ENCODE data around the gene OSBPL2.

DNA sequence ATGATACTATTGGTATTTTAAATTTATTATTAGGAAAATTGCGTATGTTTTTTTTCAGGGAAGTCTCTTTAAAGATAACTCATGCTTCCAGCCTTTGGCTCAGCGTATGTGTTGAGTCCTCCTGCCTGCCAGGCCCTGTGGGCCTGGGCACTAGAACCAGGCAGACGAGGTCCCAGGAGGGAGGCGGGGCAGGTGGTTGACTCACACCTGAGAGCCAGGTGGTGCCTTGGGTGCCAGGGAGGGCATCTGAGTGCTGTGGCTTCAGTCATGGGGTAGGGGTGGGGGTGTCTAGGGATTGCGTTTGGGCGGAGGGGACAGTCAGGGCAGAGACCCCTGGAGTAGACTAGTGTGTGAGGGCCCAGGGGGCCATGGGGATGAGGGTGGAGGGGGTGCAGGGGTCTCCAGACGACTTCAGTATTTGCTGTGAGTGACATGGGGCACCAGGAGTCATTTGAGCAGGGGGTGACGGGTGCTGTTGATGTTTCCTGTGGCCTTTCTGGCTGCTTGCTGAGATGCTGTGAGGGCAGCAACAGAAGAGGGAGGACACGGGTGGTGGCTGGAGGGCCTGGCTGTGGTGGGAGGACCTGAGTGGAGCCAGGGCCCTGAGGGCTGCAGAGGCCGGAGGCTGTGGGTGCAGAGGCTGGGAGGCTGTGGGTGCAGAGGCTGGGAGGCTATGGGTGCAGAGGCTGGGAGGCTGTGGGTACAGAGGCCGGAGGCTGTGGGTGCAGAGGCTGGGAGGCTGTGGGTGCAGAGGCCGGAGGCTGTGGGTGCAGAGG is 49.6 kb downstream of the OSBPL2 start:
- TF ChIP-seq, protein P1, sequence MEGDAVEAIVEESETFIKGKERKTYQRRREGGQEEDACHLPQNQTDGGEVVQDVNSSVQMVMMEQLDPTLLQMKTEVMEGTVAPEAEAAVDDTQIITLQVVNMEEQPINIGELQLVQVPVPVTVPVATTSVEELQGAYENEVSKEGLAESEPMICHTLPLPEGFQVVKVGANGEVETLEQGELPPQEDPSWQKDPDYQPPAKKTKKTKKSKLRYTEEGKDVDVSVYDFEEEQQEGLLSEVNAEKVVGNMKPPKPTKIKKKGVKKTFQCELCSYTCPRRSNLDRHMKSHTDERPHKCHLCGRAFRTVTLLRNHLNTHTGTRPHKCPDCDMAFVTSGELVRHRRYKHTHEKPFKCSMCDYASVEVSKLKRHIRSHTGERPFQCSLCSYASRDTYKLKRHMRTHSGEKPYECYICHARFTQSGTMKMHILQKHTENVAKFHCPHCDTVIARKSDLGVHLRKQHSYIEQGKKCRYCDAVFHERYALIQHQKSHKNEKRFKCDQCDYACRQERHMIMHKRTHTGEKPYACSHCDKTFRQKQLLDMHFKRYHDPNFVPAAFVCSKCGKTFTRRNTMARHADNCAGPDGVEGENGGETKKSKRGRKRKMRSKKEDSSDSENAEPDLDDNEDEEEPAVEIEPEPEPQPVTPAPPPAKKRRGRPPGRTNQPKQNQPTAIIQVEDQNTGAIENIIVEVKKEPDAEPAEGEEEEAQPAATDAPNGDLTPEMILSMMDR (IDR thresholded peaks at IDR 0.05), result no peak
- no peak for TF ChIP-seq POLR2A (IDR thresholded peaks at IDR 0.05)

Measured in esophagus squamous epithelium (tissue), 4 donors.